IMR-90 (cell line): Measurements from ENCODE around the gene FH. TPM values are rescaled to one million over a fixed set of nuclear protein-coding genes. Genes with fewer than 3 reads are reported as not detected.

Experiments
- ATAC-seq: fragments of 200-7000 bp; cut with Tn5 transposase; 2 replicates; pipeline ENCODE4 v1.9.1; 2020; ENCODE audit warnings: low read depth, mild to moderate bottlenecking, moderate library complexity
- BruUV-seq: library from RNA; stranded (reverse); fragments of 400-500 nt; replicated peaks from 2 replicates; lab custom pipeline; 2021; lab: Mats Ljungman, UMichigan
- CTCF ChIA-PET: fragments of 300-600 bp; formaldehyde crosslinking; extraction: SDS; loops from one replicate; lab custom pipeline; 2021; ENCODE audit warnings: antibody characterized with exemption; lab: Yijun Ruan, JAX
- POLR2A ChIA-PET: fragments of 300-600 bp; sonication (Branson Sonifier 250); formaldehyde crosslinking; loops from one replicate; lab custom pipeline; 2022; ENCODE audit warnings: antibody characterized with exemption; ENCODE audit not compliant: unreplicated experiment; lab: Charles Lee
- DNase-seq: peaks from one replicate; pipeline ENCODE4 v3.0.0; 2013
- H2AFZ ChIP-seq: replicated peaks from 2 replicates; pipeline ENCODE3; 2013; ENCODE audit warnings: low read length, mild to moderate bottlenecking; ENCODE audit not compliant: poor library complexity
- H2AK5ac ChIP-seq: 2 replicates; pipeline ENCODE4 v1.6.1; 2013; ENCODE audit warnings: low read depth, low read length, inconsistent platforms
- H2AK9ac ChIP-seq: replicated peaks from 2 replicates; pipeline ENCODE3; 2013; ENCODE audit warnings: mild to moderate bottlenecking, low read depth, low read length, moderate library complexity; ENCODE audit not compliant: poor library complexity
- H2BK120ac ChIP-seq: 2 replicates; pipeline ENCODE4 v1.6.1; 2013; ENCODE audit warnings: low read depth, low read length, inconsistent platforms
- H2BK15ac ChIP-seq: 3 replicates; pipeline ENCODE4 v1.6.1; 2013; ENCODE audit warnings: low read depth, low read length, inconsistent platforms
- H2BK20ac ChIP-seq: 2 replicates; pipeline ENCODE4 v1.6.1; 2013; ENCODE audit warnings: low read depth, mild to moderate bottlenecking, inconsistent platforms, low read length, moderate library complexity
- H2BK5ac ChIP-seq: 2 replicates; pipeline ENCODE4 v1.6.1; 2013; ENCODE audit warnings: mild to moderate bottlenecking, low read depth, low read length, inconsistent platforms; ENCODE audit not compliant: poor library complexity, severe bottlenecking
- H3K14ac ChIP-seq: replicated peaks from 2 replicates; pipeline ENCODE4 v1.6.1; 2013; ENCODE audit warnings: low read depth, low read length, inconsistent platforms
- H3K18ac ChIP-seq: 2 replicates; pipeline ENCODE4 v1.6.1; 2013; ENCODE audit warnings: low read depth, low read length, control low read depth
- H3K23ac ChIP-seq: 2 replicates; pipeline ENCODE4 v1.6.1; 2013; ENCODE audit warnings: low read depth, low read length, inconsistent platforms
- H3K27ac ChIP-seq: 2 replicates; pipeline ENCODE4 v1.5.1; 2013; ENCODE audit warnings: mild to moderate bottlenecking, control low read depth, low read length; ENCODE audit not compliant: insufficient read depth
- H3K27me3 ChIP-seq: 2 replicates; pipeline ENCODE4 v1.6.1; 2013; ENCODE audit warnings: low read length; ENCODE audit not compliant: control insufficient read depth, insufficient read depth
- H3K36me3 ChIP-seq: 2 replicates; pipeline ENCODE4 v1.6.1; 2013; ENCODE audit warnings: low read length, mixed read lengths; ENCODE audit not compliant: control insufficient read depth, insufficient read depth
- H3K4ac ChIP-seq: 2 replicates; pipeline ENCODE4 v1.6.1; 2013; ENCODE audit warnings: low read depth, low read length, inconsistent platforms
- H3K4me1 ChIP-seq: 2 replicates; pipeline ENCODE4 v1.6.1; 2013; ENCODE audit warnings: low read length, mixed read lengths; ENCODE audit not compliant: control insufficient read depth, insufficient read depth
- H3K4me2 ChIP-seq: 2 replicates; pipeline ENCODE4 v1.6.1; 2013; ENCODE audit warnings: low read depth, mild to moderate bottlenecking, control low read depth, low read length, moderate library complexity
- H3K4me3 ChIP-seq: 2 replicates; pipeline ENCODE4 v1.5.1; 2013; ENCODE audit warnings: low read depth, mild to moderate bottlenecking, control low read depth, low read length, moderate library complexity; ENCODE audit not compliant: insufficient read depth
- H3K56ac ChIP-seq: 2 replicates; pipeline ENCODE4 v1.6.1; 2013; ENCODE audit warnings: low read length, inconsistent platforms; ENCODE audit not compliant: insufficient read depth; ENCODE audit errors: extremely low read depth
- H3K79me1 ChIP-seq, 2 experiments: 2 replicates each; pipeline ENCODE4 v1.6.1; 2013; ENCODE audit warnings: low read length in 2 of 2, inconsistent platforms in 1 of 2, low read depth in 1 of 2
- H3K9ac ChIP-seq: 2 replicates; pipeline ENCODE4 v1.6.1; 2013; ENCODE audit warnings: low read depth, low read length, control low read depth
- H3K9me1 ChIP-seq: 2 replicates; pipeline ENCODE4 v1.6.1; 2013; ENCODE audit warnings: low read length, inconsistent platforms; ENCODE audit not compliant: insufficient read depth
- H3K9me3 ChIP-seq: 2 replicates; pipeline ENCODE4 v1.6.1; 2013; ENCODE audit warnings: low read length; ENCODE audit not compliant: control insufficient read depth, insufficient read depth
- H4K20me1 ChIP-seq: 2 replicates; pipeline ENCODE4 v1.6.1; 2013; ENCODE audit warnings: low read length, inconsistent platforms; ENCODE audit not compliant: insufficient read depth
- H4K5ac ChIP-seq: 2 replicates; pipeline ENCODE4 v1.6.1; 2013; ENCODE audit warnings: mild to moderate bottlenecking, low read depth, low read length, control low read depth
- H4K8ac ChIP-seq, 2 experiments: 2 replicates each; pipeline ENCODE4 v1.6.1; 2013; ENCODE audit warnings: low read depth in 2 of 2, low read length in 2 of 2, control low read depth in 1 of 2, inconsistent platforms in 1 of 2
- H4K91ac ChIP-seq: 2 replicates; pipeline ENCODE4 v1.6.1; 2013; ENCODE audit warnings: low read depth, low read length, inconsistent platforms; ENCODE audit not compliant: insufficient read depth
- BHLHE40 ChIP-seq: fragments of 150-350 bp; IDR thresholded peaks from 2 replicates; pipeline ENCODE4 v1.6.1; 2016; ENCODE audit warnings: mild to moderate bottlenecking, low read depth, low read length
- CEBPB ChIP-seq: IDR thresholded peaks from 2 replicates; pipeline ENCODE4 v1.6.1; 2012; ENCODE audit warnings: low read depth, low read length, improper control_type of control experiment
- CHD1 ChIP-seq: IDR thresholded peaks from 2 replicates; pipeline ENCODE4 v1.6.1; 2012; ENCODE audit warnings: low read depth, low read length, improper control_type of control experiment
- ELK1 ChIP-seq: fragments of 150-350 bp; IDR thresholded peaks from 2 replicates; pipeline ENCODE4 v1.6.1; 2016; ENCODE audit warnings: low read depth, mild to moderate bottlenecking, low read length, moderate library complexity, borderline replicate concordance
- FOS ChIP-seq: fragments of 150-350 bp; IDR thresholded peaks from 2 replicates; pipeline ENCODE4 v1.6.1; 2016; ENCODE audit warnings: low read depth, low read length
- MAFK ChIP-seq: IDR thresholded peaks from 2 replicates; pipeline ENCODE4 v1.6.1; 2012; ENCODE audit warnings: low read depth, low read length, improper control_type of control experiment
- MAZ ChIP-seq: IDR thresholded peaks from 2 replicates; pipeline ENCODE4 v1.6.1; 2012; ENCODE audit warnings: low read depth, mild to moderate bottlenecking, low read length, improper control_type of control experiment, moderate library complexity, borderline replicate concordance
- MXI1 ChIP-seq: IDR thresholded peaks from 2 replicates; pipeline ENCODE4 v1.6.1; 2012; ENCODE audit warnings: low read depth, mild to moderate bottlenecking, low read length, moderate library complexity, borderline replicate concordance
- NFE2L2 ChIP-seq: fragments of 150-350 bp; IDR thresholded peaks from 2 replicates; pipeline ENCODE4 v1.6.1; 2016; ENCODE audit warnings: low read depth, mild to moderate bottlenecking, low read length
- RAD21 ChIP-seq: IDR thresholded peaks from 2 replicates; pipeline ENCODE4 v1.6.1; 2012; ENCODE audit warnings: low read length, improper control_type of control experiment
- RFX5 ChIP-seq: IDR thresholded peaks from 2 replicates; pipeline ENCODE4 v1.8.0; 2012; ENCODE audit warnings: low read depth, mild to moderate bottlenecking, low read length, moderate library complexity
- SMC3 ChIP-seq: fragments of 150-350 bp; IDR thresholded peaks from 2 replicates; pipeline ENCODE4 v1.6.1; 2016; ENCODE audit warnings: low read depth, mild to moderate bottlenecking, antibody characterized with exemption, low read length, moderate library complexity
- USF2 ChIP-seq: fragments of 150-350 bp; IDR thresholded peaks from 2 replicates; pipeline ENCODE4 v1.6.1; 2017; ENCODE audit warnings: mild to moderate bottlenecking, antibody characterized with exemption, low read length, low read depth
- WGBS, 2 experiments: methylation state at CpG; one replicate each; pipeline versions ENCODE4 v1.1.5 to v1.1.7; 2013; ENCODE audit warnings: missing lambda C conversion rate in 2 of 2; ENCODE audit not compliant: insufficient read length in 1 of 2; ENCODE audit errors: extremely low coverage in 2 of 2; 5-methylcytosine and 5-hydroxymethylcytosine counted together
- dilution Hi-C: fragments of 300-500 bp; cut with HindIII; formaldehyde crosslinking; loops from one replicate; pipeline ENCODE4 v1.14.3; 2018; ENCODE audit warnings: low sequenced_read_pairs; ENCODE audit not compliant: unreplicated experiment
- in situ Hi-C: fragments of 300-500 bp; cut with MboI; formaldehyde crosslinking; loops from 3 replicates; pipeline ENCODE4 v1.14.3; 2019; ENCODE audit warnings: low sequenced_read_pairs, inconsistent platforms, mixed read lengths
- intact Hi-C: fragments of 100-400 bp; cut with micrococcal nuclease; formaldehyde crosslinking; loops from 2 replicates; pipeline ENCODE4 v1.10.0; 2022
- polyA plus RNA-seq, 3 experiments: library from polyadenylated mRNA; depleted of rRNA; stranded (reverse); fragments of >200 nt; gene quantifications; 2 replicates each; pipeline ENCODE4 v1.2.3, GENCODE V29; 2012; ENCODE audit warnings: low replicate concordance in 1 of 3
- total RNA-seq: library from RNA; depleted of rRNA; stranded (reverse); fragments of >200 nt; gene quantifications from 2 replicates; pipeline ENCODE4 v1.2.3, GENCODE V29; 2012
- TF ChIP-seq, protein P1 (sequence below): conservative IDR thresholded peaks from 2 replicates; pipeline ENCODE4 v1.5.1; 2012; ENCODE audit warnings: mild to moderate bottlenecking, low read depth, low read length, improper control_type of control experiment

The FH gene
- total and polyA plus RNA-seq, 2 of the 4 experiments (the other 2 are of a cell fraction), result 75.5 to 78.7 TPM

DNA sequence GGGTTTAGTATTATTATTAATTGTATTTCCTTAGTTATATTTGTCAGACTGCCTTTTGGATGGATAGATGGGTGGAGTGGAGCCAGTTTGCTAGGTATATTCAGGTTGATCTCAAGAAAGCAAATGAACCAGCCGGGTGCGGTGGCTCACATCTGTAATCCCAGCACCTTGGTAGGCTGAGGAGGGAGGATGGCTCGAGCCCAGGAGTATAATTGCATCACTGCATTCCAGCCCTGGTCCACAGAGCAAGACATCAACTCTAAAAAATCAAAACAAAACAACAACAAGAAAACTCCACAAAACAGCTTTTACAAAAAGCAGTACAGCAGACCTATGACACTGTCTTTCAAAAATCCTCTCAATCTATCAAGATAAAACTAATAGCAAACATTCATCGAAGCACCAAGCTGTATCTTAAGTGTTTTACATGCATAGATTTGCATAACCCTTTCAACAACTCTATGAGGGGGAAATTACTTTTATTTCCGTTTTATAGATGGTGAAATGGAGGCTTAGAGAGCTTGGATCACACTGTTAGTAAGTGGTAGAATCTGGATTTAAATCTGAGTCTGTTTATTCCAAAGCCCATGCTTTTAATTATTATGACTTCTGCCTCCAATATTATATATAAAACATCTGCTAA lies 38.1 kb upstream of the FH start:
- Histone ChIP-seq H4K91ac (no peak overlapping the region), H3K9me1 (no peaks in the 10 kb centered on the region), H2AFZ (no peak overlapping the region), H3K9ac (no peak overlapping the region), H3K56ac (no peak overlapping the region), H3K79me1 (no peaks in the 10 kb centered on the region), H3K36me3 (no peaks in the 10 kb centered on the region), H2AK5ac (no peak overlapping the region), H4K5ac (no peak overlapping the region), H2BK5ac (no peak overlapping the region), H3K4ac (no peak overlapping the region), H3K27ac (no peak overlapping the region), H4K20me1 (no peaks in the 10 kb centered on the region), H3K9me3 (no peaks in the 10 kb centered on the region), H3K14ac (no peak overlapping the region), H2BK15ac (no peak overlapping the region), H3K4me3 (no peak overlapping the region), H3K23ac (no peak overlapping the region), H3K4me2 (no peak overlapping the region), H3K18ac (no peak overlapping the region), H2AK9ac (no peak overlapping the region), H3K27me3 (no peaks in the 10 kb centered on the region; the same call in 1 of the 2 replicates), H2BK120ac (no peak overlapping the region), H3K4me1 (no peaks in the 10 kb centered on the region), H4K8ac (no peak overlapping the region), H2BK20ac (no peak overlapping the region)
- intact Hi-C loops, result no loop called here
- POLR2A ChIA-PET, result no interaction called here
- no TSS peak for BruUV-seq
- dilution Hi-C loops, result no loop called here
- TF ChIP-seq ELK1 (no peak), RAD21 (no peak), RFX5 (no peak), MAZ (no peak), BHLHE40 (no peak), MAFK (no peak), MXI1 (no peak), CHD1 (no peak), USF2 (no peak), NFE2L2 (no peak), SMC3 (no peak), FOS (no peak), CEBPB (no peak)
- TF ChIP-seq, protein P1, sequence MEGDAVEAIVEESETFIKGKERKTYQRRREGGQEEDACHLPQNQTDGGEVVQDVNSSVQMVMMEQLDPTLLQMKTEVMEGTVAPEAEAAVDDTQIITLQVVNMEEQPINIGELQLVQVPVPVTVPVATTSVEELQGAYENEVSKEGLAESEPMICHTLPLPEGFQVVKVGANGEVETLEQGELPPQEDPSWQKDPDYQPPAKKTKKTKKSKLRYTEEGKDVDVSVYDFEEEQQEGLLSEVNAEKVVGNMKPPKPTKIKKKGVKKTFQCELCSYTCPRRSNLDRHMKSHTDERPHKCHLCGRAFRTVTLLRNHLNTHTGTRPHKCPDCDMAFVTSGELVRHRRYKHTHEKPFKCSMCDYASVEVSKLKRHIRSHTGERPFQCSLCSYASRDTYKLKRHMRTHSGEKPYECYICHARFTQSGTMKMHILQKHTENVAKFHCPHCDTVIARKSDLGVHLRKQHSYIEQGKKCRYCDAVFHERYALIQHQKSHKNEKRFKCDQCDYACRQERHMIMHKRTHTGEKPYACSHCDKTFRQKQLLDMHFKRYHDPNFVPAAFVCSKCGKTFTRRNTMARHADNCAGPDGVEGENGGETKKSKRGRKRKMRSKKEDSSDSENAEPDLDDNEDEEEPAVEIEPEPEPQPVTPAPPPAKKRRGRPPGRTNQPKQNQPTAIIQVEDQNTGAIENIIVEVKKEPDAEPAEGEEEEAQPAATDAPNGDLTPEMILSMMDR, result no peak
- in situ Hi-C loops, result no loop called here
- WGBS, 2 experiments, result no CpG with 5 or more reads among the region's 5 CpGs
- ATAC-seq, result no peak
- CTCF ChIA-PET, result no interaction called here
- no peak for DNase-seq
